Lower lobe of right lung (tissue), 2 donors: ENCODE measurements around the gene IL1B. TPM values are rescaled to one million over a fixed set of nuclear protein-coding genes. Genes with fewer than 3 reads are reported as not detected.
A peak's percentile ranks its signal among the peaks of the same experiment; 100 is the strongest.

ENCODE experiments used
- ATAC-seq, 2 donors: fragments of 200-7000 bp; cut with Tn5 transposase; one replicate each; pipeline ENCODE4 v1.9.1; 2020 to 2022; ENCODE audit warnings: mild to moderate bottlenecking in 2 of 2, moderate library complexity in 2 of 2
- DNase-seq: peaks from one replicate; pipeline ENCODE4 v3.0.0-alpha.2; 2020
- H3K27ac ChIP-seq: fragments of 200-600 bp; one replicate; pipeline ENCODE4 v1.8.0; 2022
- H3K27me3 ChIP-seq: fragments of 200-600 bp; one replicate; pipeline ENCODE4 v1.8.0; 2022; ENCODE audit warnings: low read depth
- H3K36me3 ChIP-seq: fragments of 200-600 bp; one replicate; pipeline ENCODE4 v1.8.0; 2022; ENCODE audit warnings: mild to moderate bottlenecking
- H3K4me1 ChIP-seq: fragments of 200-600 bp; one replicate; pipeline ENCODE4 v1.8.0; 2022
- H3K4me3 ChIP-seq: fragments of 200-600 bp; one replicate; pipeline ENCODE4 v1.8.0; 2022; ENCODE audit warnings: mild to moderate bottlenecking
- H3K9me3 ChIP-seq: fragments of 200-600 bp; one replicate; pipeline ENCODE4 v1.8.0; 2022
- intact Hi-C: fragments of 100-400 bp; cut with DNase I; formaldehyde crosslinking; loops from one replicate; pipeline ENCODE4 v1.11.0; 2022
- total RNA-seq: library from RNA; stranded (reverse); fragmentation: NEBNext Ultra II Directional; extraction: Animal tissue kit (Norgen Biotek cat#: 25700); gene quantifications from one replicate; pipeline ENCODE4 v1.2.1, GENCODE V29; 2021
- TF ChIP-seq, protein P1 (sequence below): fragments of 200-600 bp; IDR thresholded peaks from one replicate; pipeline ENCODE4 v1.8.0; 2022; ENCODE audit warnings: antibody characterized with exemption, mild to moderate bottlenecking
- donor health status: DM: no; HTN: yes; CAD: no; lungs with severe emphysema.

The IL1B gene
- total RNA-seq, 1 donor from 2014 or later = 17.5 TPM

DNA sequence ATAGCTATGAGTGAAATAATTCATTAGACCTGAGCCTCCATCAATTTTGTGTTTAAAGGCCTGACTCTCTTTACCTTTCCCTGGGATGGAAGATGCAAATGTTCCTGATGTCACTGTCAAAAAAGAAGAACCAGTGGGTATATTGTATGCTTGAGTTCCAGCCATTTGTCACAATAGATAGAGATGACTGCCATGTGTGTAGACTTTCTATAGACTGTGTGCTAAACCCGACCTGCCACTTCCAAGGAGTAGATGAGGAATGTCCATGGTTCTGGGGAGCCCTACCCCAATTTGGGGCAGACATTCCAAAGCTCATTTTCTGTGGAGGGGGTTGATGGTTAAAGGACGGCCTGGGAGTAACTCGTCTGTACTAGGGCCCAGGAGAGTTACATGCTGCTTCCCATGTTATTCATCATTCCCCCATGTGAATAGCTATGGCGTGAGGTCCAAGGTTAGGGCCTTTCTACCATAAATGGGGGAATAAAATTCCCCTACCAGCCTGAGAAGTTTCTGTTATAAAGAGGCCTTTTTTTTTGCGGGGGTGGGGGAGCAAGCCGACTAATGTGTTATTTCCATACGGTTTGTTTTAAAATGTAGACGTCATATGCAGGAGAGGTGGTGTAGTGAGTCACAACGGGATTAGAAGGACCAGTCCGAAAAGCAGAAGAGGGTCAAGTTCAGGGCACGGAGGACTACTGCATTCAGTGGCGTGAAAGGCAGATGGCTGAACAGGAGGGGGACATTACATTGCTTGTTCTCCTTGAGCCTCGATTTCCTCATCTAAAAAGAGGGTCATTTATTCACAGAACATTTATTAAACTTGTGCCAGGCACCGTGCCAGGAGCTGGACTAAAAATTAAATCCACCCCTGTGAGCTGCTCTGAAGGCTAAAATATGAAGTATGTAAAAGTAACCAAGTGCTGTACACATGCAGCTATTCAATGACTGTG, 24.0 kb downstream of the IL1B start:
- Histone ChIP-seq H3K9me3 (no peaks in the 10 kb centered on the region), H3K4me1 (peaks cover 26% of the 10 kb centered on the region), H3K4me3 (no peak overlapping the region), H3K27me3 (no peaks in the 10 kb centered on the region), H3K36me3 (no peaks in the 10 kb centered on the region), H3K27ac (no peak overlapping the region)
- DNase-seq = no peak
- ATAC-seq = no peak
- intact Hi-C loops = no loop called here
- TF ChIP-seq, protein P1, sequence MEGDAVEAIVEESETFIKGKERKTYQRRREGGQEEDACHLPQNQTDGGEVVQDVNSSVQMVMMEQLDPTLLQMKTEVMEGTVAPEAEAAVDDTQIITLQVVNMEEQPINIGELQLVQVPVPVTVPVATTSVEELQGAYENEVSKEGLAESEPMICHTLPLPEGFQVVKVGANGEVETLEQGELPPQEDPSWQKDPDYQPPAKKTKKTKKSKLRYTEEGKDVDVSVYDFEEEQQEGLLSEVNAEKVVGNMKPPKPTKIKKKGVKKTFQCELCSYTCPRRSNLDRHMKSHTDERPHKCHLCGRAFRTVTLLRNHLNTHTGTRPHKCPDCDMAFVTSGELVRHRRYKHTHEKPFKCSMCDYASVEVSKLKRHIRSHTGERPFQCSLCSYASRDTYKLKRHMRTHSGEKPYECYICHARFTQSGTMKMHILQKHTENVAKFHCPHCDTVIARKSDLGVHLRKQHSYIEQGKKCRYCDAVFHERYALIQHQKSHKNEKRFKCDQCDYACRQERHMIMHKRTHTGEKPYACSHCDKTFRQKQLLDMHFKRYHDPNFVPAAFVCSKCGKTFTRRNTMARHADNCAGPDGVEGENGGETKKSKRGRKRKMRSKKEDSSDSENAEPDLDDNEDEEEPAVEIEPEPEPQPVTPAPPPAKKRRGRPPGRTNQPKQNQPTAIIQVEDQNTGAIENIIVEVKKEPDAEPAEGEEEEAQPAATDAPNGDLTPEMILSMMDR = no peak

DNA sequence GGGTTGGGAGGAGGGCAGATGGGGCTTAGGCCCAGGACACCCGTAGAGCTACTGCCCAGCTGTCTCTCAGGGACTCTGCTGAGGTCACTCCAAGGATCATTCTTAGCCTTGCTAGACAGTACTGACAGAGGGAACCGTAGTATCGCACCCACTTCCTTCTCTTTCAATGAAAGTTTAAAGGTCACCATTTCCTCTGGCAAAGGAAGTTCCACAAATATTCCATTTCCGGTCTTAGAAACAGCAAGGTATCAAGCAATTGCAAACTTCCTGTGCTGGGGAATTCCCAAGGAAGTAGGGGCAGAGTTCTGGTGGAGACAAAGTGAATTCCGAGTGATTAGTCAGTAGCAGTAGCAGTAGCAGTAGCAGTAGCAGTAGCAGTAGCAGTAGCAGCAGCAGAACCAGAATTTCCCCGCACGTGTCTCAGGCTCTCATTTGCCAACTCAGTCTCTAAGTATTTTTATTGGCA, 24.7 kb downstream of the IL1B start:
- no peaks in the 10 kb centered on the region for H3K9me3 ChIP-seq
- intact Hi-C loops = no loop called here
- peak; percentile 71 to 77 for ATAC-seq
- H3K27ac ChIP-seq = peak overlapping the region; percentile 40
- TF ChIP-seq, protein P1 = no peak
- DNase-seq = no peak
- H3K4me3 ChIP-seq = no peak overlapping the region
- H3K36me3 ChIP-seq = no peaks in the 10 kb centered on the region
- H3K27me3 ChIP-seq = no peaks in the 10 kb centered on the region
- peaks cover 26% of the 10 kb centered on the region for H3K4me1 ChIP-seq

DNA sequence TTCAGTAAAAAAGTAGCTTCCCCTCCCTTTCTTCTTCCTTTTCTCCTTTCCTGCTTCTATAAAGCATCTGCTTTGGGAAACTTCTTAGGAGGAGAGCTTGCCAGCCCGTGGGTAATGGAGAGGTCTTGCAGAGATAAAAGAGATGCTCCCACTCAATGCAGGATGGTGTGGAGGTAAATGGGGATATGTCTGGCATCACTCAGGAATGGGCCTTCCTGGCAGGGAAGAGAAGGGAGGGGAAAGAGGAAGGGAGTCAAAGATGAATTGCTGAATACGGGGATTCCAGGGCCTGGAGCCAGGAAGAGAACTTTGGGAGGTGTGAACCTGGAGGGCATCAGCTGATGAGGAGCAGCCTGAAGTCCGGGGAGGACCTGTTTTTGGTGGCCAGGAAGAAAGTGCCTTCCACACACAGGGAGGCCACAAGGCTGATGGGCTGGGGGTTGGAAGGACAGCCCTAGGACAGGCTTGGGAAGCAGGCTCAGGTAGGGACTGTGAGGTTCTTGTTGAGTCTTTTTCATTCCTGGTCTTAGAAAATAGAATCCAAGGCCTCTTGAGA, 25.2 kb downstream of the IL1B start:
- no peaks in the 10 kb centered on the region for H3K27me3 ChIP-seq
- no peak overlapping the region for H3K4me3 ChIP-seq
- peaks cover 26% of the 10 kb centered on the region for H3K4me1 ChIP-seq
- ATAC-seq (peak in 1 of 2 donors; percentile 11), DNase-seq (no peak)
- peak overlapping the region; percentile 40 for H3K27ac ChIP-seq
- H3K9me3 ChIP-seq = no peaks in the 10 kb centered on the region
- H3K36me3 ChIP-seq = no peaks in the 10 kb centered on the region
- intact Hi-C loops = no loop called here
- TF ChIP-seq, protein P1 = no peak

DNA sequence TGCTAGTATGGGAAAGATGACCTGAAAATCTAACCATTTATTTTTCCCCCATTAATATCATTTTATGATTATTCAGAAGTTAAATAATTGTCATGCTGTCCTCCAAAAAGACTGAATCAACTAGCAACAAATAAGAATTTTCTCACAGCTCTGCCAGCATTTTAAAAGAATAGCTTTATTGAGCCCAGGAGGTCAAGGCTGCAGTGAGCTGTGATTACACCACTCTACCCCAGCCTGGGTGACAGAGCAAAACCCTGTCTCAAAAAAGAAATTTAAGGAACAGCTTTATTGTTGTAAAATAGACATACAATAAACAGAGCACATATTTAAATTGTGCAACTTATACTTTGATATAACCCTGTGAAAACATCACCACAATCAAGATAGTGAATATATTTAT, 27.5 kb downstream of the IL1B start:
- TF ChIP-seq, protein P1 = no peak
- intact Hi-C loops = no loop called here
- H3K36me3 ChIP-seq = no peaks in the 10 kb centered on the region
- H3K9me3 ChIP-seq = no peaks in the 10 kb centered on the region
- no peaks in the 10 kb centered on the region for H3K27me3 ChIP-seq
- H3K4me3 ChIP-seq = no peak overlapping the region
- no peak for DNase-seq
- peaks cover 26% of the 10 kb centered on the region for H3K4me1 ChIP-seq
- no peak overlapping the region for H3K27ac ChIP-seq
- ATAC-seq = no peak

DNA sequence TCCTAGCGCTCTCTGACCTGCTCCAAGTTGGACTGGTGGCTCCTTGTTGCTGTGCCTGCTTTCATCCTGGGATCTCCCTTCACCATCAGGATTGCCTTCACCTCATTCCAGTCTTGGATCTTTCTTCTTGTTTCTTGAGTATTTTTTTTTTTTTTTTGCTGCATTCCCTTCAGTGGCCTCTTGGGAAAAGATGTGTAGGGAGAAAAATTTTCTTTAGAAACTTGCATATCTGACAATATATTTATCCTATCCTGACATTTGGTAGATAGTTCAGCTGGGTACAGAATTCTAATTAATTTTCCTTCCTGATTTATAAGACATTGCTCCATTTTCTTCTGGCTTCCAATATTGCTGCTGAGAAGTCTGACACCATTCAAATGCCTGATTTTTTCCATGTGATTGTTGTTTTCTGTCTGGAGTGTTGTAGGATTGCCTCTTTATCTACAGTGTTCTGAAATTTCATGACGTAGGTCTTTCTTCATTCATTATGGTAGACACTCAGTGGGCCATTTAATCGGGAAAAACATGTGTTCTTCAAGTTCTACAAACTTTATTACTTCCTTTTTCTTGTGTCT, 29.3 kb downstream of the IL1B start:
- H3K9me3 ChIP-seq = no peaks in the 10 kb centered on the region
- TF ChIP-seq, protein P1 = no peak
- H3K27ac ChIP-seq = no peak overlapping the region
- H3K4me1 ChIP-seq = peaks cover 14% of the 10 kb centered on the region
- intact Hi-C loops = no loop called here
- ATAC-seq (no peak), DNase-seq (no peak)
- H3K36me3 ChIP-seq = no peaks in the 10 kb centered on the region
- no peaks in the 10 kb centered on the region for H3K27me3 ChIP-seq
- H3K4me3 ChIP-seq = no peak overlapping the region
